Endothelial cell of umbilical vein (primary cell): ENCODE results near the gene CCDC57. TPM values are rescaled to one million over a fixed set of nuclear protein-coding genes. Genes with fewer than 3 reads are reported as not detected.

ENCODE experiments used
- BruUV-seq: library from RNA; stranded (reverse); fragments of 400-500 nt; replicated peaks from 2 replicates; lab custom pipeline; 2021; lab: Mats Ljungman, UMichigan
- CTCF ChIA-PET: fragments of 300-600, 350-600 bp; sonication (Branson Sonifier 250); formaldehyde crosslinking; loops from one replicate; lab custom pipeline; 2021; ENCODE audit warnings: antibody characterized with exemption, inconsistent platforms; lab: Charles Lee
- POLR2A ChIA-PET: fragments of 300-600, 350-600 bp; sonication (Branson Sonifier 250); formaldehyde crosslinking; loops from one replicate; lab custom pipeline; 2021; ENCODE audit warnings: antibody characterized with exemption, inconsistent platforms; lab: Charles Lee
- DNase-seq: peaks from one replicate; pipeline ENCODE4 v3.0.0-alpha.2; 2011; ENCODE audit warnings: low read depth, low spot score
- FAIRE-seq: peaks from 2 replicates; lab custom pipeline; 2011; peaks lifted over from hg19 to GRCh38; lab: Jason Lieb, UNC
- H2AFZ ChIP-seq: 2 replicates; pipeline ENCODE4 v1.6.0; 2012; ENCODE audit warnings: low read depth, low read length, control low read depth, inconsistent platforms
- H3K27ac ChIP-seq: 2 replicates; pipeline ENCODE4 v1.5.1; 2011; ENCODE audit warnings: low read depth, mild to moderate bottlenecking, control low read depth, low read length, moderate library complexity; ENCODE audit not compliant: insufficient read depth
- H3K27me3 ChIP-seq, 2 experiments: 2 replicates each; pipeline versions ENCODE4 v1.6.0 to v1.6.1; 2011; ENCODE audit warnings: low read length in 2 of 2, mixed read lengths in 1 of 2; ENCODE audit not compliant: control insufficient read depth in 2 of 2, insufficient read depth in 2 of 2
- H3K36me3 ChIP-seq, 2 experiments: 2 replicates in 1 of 2; 3 replicates in 1 of 2; pipeline ENCODE4 v1.5.1; 2011; ENCODE audit warnings: low read length in 2 of 2, mild to moderate bottlenecking in 1 of 2, moderate library complexity in 1 of 2; ENCODE audit not compliant: control insufficient read depth in 2 of 2, insufficient read depth in 2 of 2; ENCODE audit errors: extremely low read depth in 1 of 2
- H3K4me1 ChIP-seq: 3 replicates; pipeline ENCODE4 v1.5.1; 2011; ENCODE audit warnings: mild to moderate bottlenecking, low read length; ENCODE audit not compliant: control insufficient read depth, insufficient read depth; ENCODE audit errors: extremely low read depth
- H3K4me2 ChIP-seq: 2 replicates; pipeline ENCODE4 v1.6.1; 2011; ENCODE audit warnings: low read length, control low read depth, mixed read lengths; ENCODE audit not compliant: insufficient read depth
- H3K4me3 ChIP-seq, 3 experiments: fragments of 200-600 bp in 1 of 3; sonication (generic), shearing (Covaris generic) in 1 of 3; replicated peaks in 1 of 3; 2 replicates each; pipeline ENCODE4 v1.5.1; 2011 to 2016; ENCODE audit warnings: control low read depth in 3 of 3, low read length in 3 of 3, mild to moderate bottlenecking in 2 of 3, inconsistent platforms in 1 of 3, low read depth in 1 of 3, moderate library complexity in 1 of 3; ENCODE audit not compliant: insufficient read depth in 1 of 3
- H3K79me2 ChIP-seq: 2 replicates; pipeline ENCODE4 v1.6.0; 2012; ENCODE audit warnings: low read length, inconsistent platforms; ENCODE audit not compliant: control insufficient read depth, insufficient read depth
- H3K9ac ChIP-seq: replicated peaks from 2 replicates; pipeline ENCODE3; 2011; ENCODE audit warnings: low read length, control low read depth; ENCODE audit not compliant: insufficient read depth; ENCODE audit errors: extremely low read depth
- H3K9me1 ChIP-seq: replicated peaks from 3 replicates; pipeline ENCODE4 v1.6.0; 2011; ENCODE audit warnings: mild to moderate bottlenecking, low read length; ENCODE audit not compliant: control insufficient read depth, insufficient read depth; ENCODE audit errors: extremely low read depth
- H3K9me3 ChIP-seq: replicated peaks from 2 replicates; pipeline ENCODE4 v1.5.1; 2012; ENCODE audit warnings: low read length, inconsistent platforms; ENCODE audit not compliant: control insufficient read depth, insufficient read depth
- H4K20me1 ChIP-seq: replicated peaks from 2 replicates; pipeline ENCODE3; 2011; ENCODE audit warnings: mild to moderate bottlenecking, low read length; ENCODE audit not compliant: control insufficient read depth, insufficient read depth; ENCODE audit errors: extremely low read depth
- EZH2 ChIP-seq: IDR thresholded peaks from 2 replicates; pipeline ENCODE4 v1.6.1; 2012; ENCODE audit warnings: borderline replicate concordance, low read depth, mild to moderate bottlenecking, moderate library complexity, low read length, inconsistent platforms; ENCODE audit not compliant: severe bottlenecking
- FOS ChIP-seq: IDR thresholded peaks from 2 replicates; pipeline ENCODE4 v1.6.1; 2011; ENCODE audit warnings: mild to moderate bottlenecking, low read length, moderate library complexity, borderline replicate concordance; ENCODE audit not compliant: insufficient read depth
- GATA2 ChIP-seq: IDR thresholded peaks from 2 replicates; pipeline ENCODE4 v1.7.0; 2011; ENCODE audit warnings: low read depth, mild to moderate bottlenecking, moderate library complexity, mixed read lengths, low read length; ENCODE audit not compliant: insufficient read length, insufficient read depth
- JUN ChIP-seq: IDR thresholded peaks from 2 replicates; pipeline ENCODE4 v1.6.1; 2011; ENCODE audit warnings: borderline replicate concordance, low read depth; ENCODE audit not compliant: insufficient read length, insufficient read depth
- MYC ChIP-seq: IDR thresholded peaks from one replicate; pipeline ENCODE4 v1.6.1; 2011; ENCODE audit warnings: mild to moderate bottlenecking, low read depth, low read length
- POLR2A ChIP-seq: IDR thresholded peaks from 2 replicates; pipeline ENCODE4 v1.6.1; 2012; ENCODE audit warnings: low read depth, mild to moderate bottlenecking, control low read depth, low read length
- POLR2AphosphoS5 ChIP-seq: IDR thresholded peaks from 2 replicates; pipeline ENCODE4 v1.6.1; 2012; ENCODE audit warnings: low read depth, mild to moderate bottlenecking, control low read depth, low read length, moderate library complexity; ENCODE audit not compliant: insufficient read depth
- dilution Hi-C: fragments of 300-500 bp; cut with MboI; formaldehyde crosslinking; loops from one replicate; pipeline ENCODE4 v1.15.0; 2019; ENCODE audit warnings: low sequenced_read_pairs; ENCODE audit not compliant: extremely low pct_ligation_motif_present
- intact Hi-C: fragments of 100-400 bp; cut with micrococcal nuclease; formaldehyde crosslinking; loops from one replicate; pipeline ENCODE4 v1.10.0; 2022
- polyA plus RNA-seq, 4 experiments: library from polyadenylated mRNA; depleted of rRNA in 3 of 4; stranded (reverse) in 3 of 4; unstranded in 1 of 4; fragments of >200 nt; gene quantifications; 2 replicates each; pipeline versions ENCODE4 v1.2.1 to v1.2.3, GENCODE V29; 2011 to 2012; ENCODE audit warnings: missing spikeins in 1 of 4
- total RNA-seq: library from RNA; stranded (reverse); gene quantifications from 2 replicates; pipeline ENCODE4 v1.2.3, GENCODE V29; 2021
- TF ChIP-seq, protein P1 (sequence below), 2 donors: IDR thresholded peaks; 1 replicate in 1 of 2; 2 replicates in 1 of 2; pipeline ENCODE4 v1.5.1; 2011; ENCODE audit warnings: low read length in 2 of 2, mild to moderate bottlenecking in 2 of 2, moderate library complexity in 2 of 2, control low read depth in 1 of 2, inconsistent platforms in 1 of 2, low read depth in 1 of 2; ENCODE audit not compliant: insufficient read depth in 1 of 2; ENCODE audit errors: extremely low read depth in 1 of 2
- TF ChIP-seq, protein P2 (sequence below): IDR thresholded peaks from 2 replicates; pipeline ENCODE4 v1.6.1; 2011; ENCODE audit not compliant: insufficient read depth, insufficient read length

Gene CCDC57
- total and polyA plus RNA-seq, 2 donors (not counting 3 experiments of a cell fraction or from before 2014, with no cell fraction given), result 18.6 to 31.6 TPM

DNA sequence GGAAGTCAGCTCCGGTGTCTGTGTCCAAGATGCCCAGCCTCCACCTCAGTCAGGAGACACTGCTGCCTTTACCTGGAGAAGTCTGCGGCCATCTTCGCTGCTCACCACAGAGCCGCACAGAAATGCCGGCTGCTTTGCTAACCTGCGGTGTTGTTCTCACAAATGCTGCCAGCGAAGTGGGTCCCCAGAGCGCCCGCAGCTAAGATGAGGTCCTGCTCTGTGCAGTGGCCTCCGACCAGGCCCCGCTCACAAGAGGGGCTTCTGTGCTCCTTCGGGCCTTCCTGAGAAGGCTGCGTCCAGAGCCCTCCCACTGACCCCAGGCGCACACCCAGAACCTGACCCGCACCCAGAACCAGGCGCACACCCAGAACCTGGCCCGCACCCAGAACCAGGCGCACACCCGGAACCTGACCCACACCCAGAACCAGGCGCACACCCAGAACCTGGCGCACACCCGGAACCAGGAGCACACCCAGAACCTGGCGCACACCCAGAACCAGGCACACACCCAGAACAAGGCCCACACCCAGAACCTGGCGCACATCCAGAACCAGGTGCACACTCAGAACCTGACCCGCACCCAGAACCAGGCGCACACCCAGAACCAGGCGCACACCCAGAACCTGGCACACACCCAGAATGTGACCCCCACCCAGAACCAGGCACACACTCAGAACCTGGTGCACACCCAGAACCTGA, 63.1 kb downstream of the CCDC57 start:
- no TSS peak for BruUV-seq
- no peaks in the 10 kb centered on the region for H3K9me3 ChIP-seq
- no peaks in the 10 kb centered on the region for H3K4me1 ChIP-seq
- FAIRE-seq, result no peak
- ChIA-PET CTCF (interaction anchor here (0.6 kb wide), 1 partner anchor 34 kb away, joined by 3 read pairs; no protein-coding TSS in a partner anchor), POLR2A (no interaction called here)
- no peak for TF ChIP-seq FOS
- no peak for TF ChIP-seq POLR2AphosphoS5
- no peak for TF ChIP-seq JUN
- TF ChIP-seq POLR2A, result no peak
- TF ChIP-seq MYC, result no peak
- no peak for TF ChIP-seq GATA2
- H4K20me1 ChIP-seq, result no peaks in the 10 kb centered on the region
- H3K4me2 ChIP-seq, result no peak overlapping the region
- dilution Hi-C loops, result no loop called here
- H3K79me2 ChIP-seq, result no peaks in the 10 kb centered on the region
- no peak for DNase-seq
- H3K36me3 ChIP-seq, result no peaks in the 10 kb centered on the region
- no peaks in the 10 kb centered on the region for H3K27me3 ChIP-seq
- H2AFZ ChIP-seq, result no peak overlapping the region
- intact Hi-C loops, result no loop called here
- no peaks in the 10 kb centered on the region for H3K9me1 ChIP-seq
- H3K9ac ChIP-seq, result no peak overlapping the region
- H3K27ac ChIP-seq, result no peak overlapping the region
- H3K4me3 ChIP-seq, result no peak overlapping the region

DNA sequence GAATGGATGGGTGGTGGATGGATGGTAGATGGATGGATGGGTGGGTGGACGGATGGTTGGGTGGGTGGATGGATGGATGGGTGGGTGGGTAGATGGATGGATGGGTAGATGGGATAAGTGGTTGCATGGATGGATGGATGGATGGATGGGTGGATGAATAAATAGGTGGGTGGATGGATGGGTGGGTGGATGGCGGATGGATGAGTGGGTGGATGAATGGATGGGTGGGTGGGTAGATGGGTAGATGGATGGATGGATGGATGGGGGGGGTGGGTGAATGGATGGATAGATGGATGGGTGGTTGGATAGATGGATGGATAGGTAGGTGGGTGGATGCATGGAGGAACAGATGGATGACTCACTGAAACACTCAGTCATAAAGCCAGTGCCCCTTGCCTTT, 63.6 kb downstream of the CCDC57 start:
- Histone ChIP-seq H4K20me1 (no peaks in the 10 kb centered on the region), H3K9me1 (no peaks in the 10 kb centered on the region), H3K27ac (no peak overlapping the region), H3K9me3 (no peaks in the 10 kb centered on the region), H3K9ac (no peak overlapping the region), H2AFZ (no peak overlapping the region), H3K36me3 (no peaks in the 10 kb centered on the region), H3K4me1 (no peaks in the 10 kb centered on the region), H3K4me3 (no peak overlapping the region), H3K4me2 (no peak overlapping the region), H3K27me3 (no peaks in the 10 kb centered on the region), H3K79me2 (no peaks in the 10 kb centered on the region)
- dilution Hi-C loops (no loop called here), intact Hi-C loops (no loop called here)
- POLR2A ChIA-PET, result no interaction called here
- TF ChIP-seq POLR2AphosphoS5, result no peak
- TF ChIP-seq MYC, result no peak
- TF ChIP-seq JUN, result no peak
- TF ChIP-seq POLR2A, result no peak
- no peak for TF ChIP-seq EZH2
- TF ChIP-seq, protein P1, sequence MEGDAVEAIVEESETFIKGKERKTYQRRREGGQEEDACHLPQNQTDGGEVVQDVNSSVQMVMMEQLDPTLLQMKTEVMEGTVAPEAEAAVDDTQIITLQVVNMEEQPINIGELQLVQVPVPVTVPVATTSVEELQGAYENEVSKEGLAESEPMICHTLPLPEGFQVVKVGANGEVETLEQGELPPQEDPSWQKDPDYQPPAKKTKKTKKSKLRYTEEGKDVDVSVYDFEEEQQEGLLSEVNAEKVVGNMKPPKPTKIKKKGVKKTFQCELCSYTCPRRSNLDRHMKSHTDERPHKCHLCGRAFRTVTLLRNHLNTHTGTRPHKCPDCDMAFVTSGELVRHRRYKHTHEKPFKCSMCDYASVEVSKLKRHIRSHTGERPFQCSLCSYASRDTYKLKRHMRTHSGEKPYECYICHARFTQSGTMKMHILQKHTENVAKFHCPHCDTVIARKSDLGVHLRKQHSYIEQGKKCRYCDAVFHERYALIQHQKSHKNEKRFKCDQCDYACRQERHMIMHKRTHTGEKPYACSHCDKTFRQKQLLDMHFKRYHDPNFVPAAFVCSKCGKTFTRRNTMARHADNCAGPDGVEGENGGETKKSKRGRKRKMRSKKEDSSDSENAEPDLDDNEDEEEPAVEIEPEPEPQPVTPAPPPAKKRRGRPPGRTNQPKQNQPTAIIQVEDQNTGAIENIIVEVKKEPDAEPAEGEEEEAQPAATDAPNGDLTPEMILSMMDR (IDR thresholded peaks at IDR 0.05; ENCODE audit: extremely low read depth in 1 of 2, insufficient read depth in 1 of 2, low read depth in 1 of 2, low read length in 2 of 2), result no peak
- TF ChIP-seq FOS, result no peak
- TF ChIP-seq, protein P2, sequence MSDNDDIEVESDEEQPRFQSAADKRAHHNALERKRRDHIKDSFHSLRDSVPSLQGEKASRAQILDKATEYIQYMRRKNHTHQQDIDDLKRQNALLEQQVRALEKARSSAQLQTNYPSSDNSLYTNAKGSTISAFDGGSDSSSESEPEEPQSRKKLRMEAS, result no peak
- TF ChIP-seq GATA2, result no peak
- FAIRE-seq (no peak), DNase-seq (no peak)
- CTCF ChIA-PET, result no interaction called here
- no TSS peak for BruUV-seq
